Measurements from ENCODE around the gene ENTPD5. TPM values are rescaled to one million over a fixed set of nuclear protein-coding genes. Genes with fewer than 3 reads are reported as not detected.

ENTPD5 gene
- total and polyA plus RNA-seq, 2 donors from 2014 or later = 24.7 to 28.3 TPM

DNA sequence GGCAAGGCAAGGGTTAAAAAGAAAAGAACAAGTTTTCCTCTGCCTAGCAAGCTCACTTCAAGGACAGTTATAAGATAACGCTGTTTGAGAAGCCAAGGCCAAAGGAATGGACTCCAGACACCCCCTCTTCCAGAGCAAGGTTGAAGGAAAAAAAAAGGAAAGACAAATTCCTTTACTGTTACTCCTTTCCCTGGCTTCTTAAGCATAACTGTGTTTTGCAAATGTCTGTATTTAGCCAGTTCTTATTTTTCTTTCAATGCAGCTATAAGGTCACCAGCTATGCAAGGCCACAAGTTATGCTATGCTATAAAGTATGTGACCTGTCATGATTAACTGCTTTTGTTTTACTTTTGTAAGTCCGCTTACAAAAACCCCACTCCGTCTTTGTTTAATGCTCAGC, 105.8 kb downstream of the ENTPD5 start:
- TF ChIP-seq, protein P1, sequence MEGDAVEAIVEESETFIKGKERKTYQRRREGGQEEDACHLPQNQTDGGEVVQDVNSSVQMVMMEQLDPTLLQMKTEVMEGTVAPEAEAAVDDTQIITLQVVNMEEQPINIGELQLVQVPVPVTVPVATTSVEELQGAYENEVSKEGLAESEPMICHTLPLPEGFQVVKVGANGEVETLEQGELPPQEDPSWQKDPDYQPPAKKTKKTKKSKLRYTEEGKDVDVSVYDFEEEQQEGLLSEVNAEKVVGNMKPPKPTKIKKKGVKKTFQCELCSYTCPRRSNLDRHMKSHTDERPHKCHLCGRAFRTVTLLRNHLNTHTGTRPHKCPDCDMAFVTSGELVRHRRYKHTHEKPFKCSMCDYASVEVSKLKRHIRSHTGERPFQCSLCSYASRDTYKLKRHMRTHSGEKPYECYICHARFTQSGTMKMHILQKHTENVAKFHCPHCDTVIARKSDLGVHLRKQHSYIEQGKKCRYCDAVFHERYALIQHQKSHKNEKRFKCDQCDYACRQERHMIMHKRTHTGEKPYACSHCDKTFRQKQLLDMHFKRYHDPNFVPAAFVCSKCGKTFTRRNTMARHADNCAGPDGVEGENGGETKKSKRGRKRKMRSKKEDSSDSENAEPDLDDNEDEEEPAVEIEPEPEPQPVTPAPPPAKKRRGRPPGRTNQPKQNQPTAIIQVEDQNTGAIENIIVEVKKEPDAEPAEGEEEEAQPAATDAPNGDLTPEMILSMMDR (IDR thresholded peaks at IDR 0.05; ENCODE audit: borderline replicate concordance, extremely low read depth, insufficient read depth) = no peak
- H3K27me3 ChIP-seq (ENCODE audit: control insufficient read depth, insufficient read depth, low read length) = no peaks in the 10 kb centered on the region
- H3K36me3 ChIP-seq (ENCODE audit: control insufficient read depth in 2 of 3, insufficient read depth in 3 of 3, low read length in 3 of 3) = peaks cover 3 to 21% (median 16%) of the 10 kb centered on the region in 3 donors
- DNase-seq = no peak
- intact Hi-C loops (cut with DNase I) = no loop called here
- H3K4me1 ChIP-seq (ENCODE audit: control insufficient read depth in 2 of 3, insufficient read depth in 2 of 3, low read depth in 1 of 3, low read length in 3 of 3) = no peaks in the 10 kb centered on the region
- H3K9me3 ChIP-seq (ENCODE audit: control insufficient read depth in 2 of 3, insufficient read depth in 1 of 3, low read length in 3 of 3) = no peaks in the 10 kb centered on the region
- no peak overlapping the region for H3K4me3 ChIP-seq (ENCODE audit: low read length in 3 of 3)
- FAIRE-seq = no peak
- H3K27ac ChIP-seq (ENCODE audit: low read depth in 2 of 2, low read length in 2 of 2) = no peak overlapping the region
- H3K9ac ChIP-seq (ENCODE audit: low read length in 3 of 3) = no peak overlapping the region

DNA sequence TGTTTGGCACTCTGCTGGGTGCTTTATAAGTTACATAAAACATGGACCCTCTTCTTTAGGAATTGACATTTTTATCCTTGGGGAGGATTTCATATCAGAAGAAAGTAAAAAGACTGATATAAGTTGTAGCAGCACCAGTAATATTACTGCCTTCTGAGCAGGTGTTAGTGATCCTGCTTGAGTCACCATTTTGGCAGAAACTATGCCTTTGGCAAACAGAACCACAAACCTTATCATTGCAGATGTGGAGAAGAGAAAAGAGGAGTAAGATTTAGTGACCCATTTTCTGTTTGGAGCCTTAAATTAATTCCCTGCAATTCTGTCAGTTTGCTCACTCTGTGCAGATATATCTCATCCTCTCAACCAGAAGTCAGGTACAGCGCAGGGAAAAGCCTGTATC, 109.4 kb downstream of the ENTPD5 start:
- FAIRE-seq (no peak), DNase-seq (no peak)
- no peaks in the 10 kb centered on the region for H3K27me3 ChIP-seq (ENCODE audit: control insufficient read depth, insufficient read depth, low read length)
- H3K4me1 ChIP-seq (ENCODE audit: control insufficient read depth in 2 of 3, insufficient read depth in 2 of 3, low read depth in 1 of 3, low read length in 3 of 3) = no peaks in the 10 kb centered on the region
- H3K27ac ChIP-seq (ENCODE audit: low read depth in 2 of 2, low read length in 2 of 2) = no peak overlapping the region
- H3K9ac ChIP-seq (ENCODE audit: low read length in 3 of 3) = no peak overlapping the region
- TF ChIP-seq, protein P1 (IDR thresholded peaks at IDR 0.05; ENCODE audit: borderline replicate concordance, extremely low read depth, insufficient read depth) = no peak
- H3K4me3 ChIP-seq (ENCODE audit: low read length in 3 of 3) = no peak overlapping the region
- peaks cover 9 to 41% (median 22%) of the 10 kb centered on the region in 3 donors for H3K36me3 ChIP-seq (ENCODE audit: control insufficient read depth in 2 of 3, insufficient read depth in 3 of 3, low read length in 3 of 3)
- no peaks in the 10 kb centered on the region for H3K9me3 ChIP-seq (ENCODE audit: control insufficient read depth in 2 of 3, insufficient read depth in 1 of 3, low read length in 3 of 3)
- intact Hi-C loops (cut with DNase I) = no loop called here

Other genes starting within 250 kb of the ENTPD5 start
- 20.5 TPM for gene PTGR2, start 167.5 kb downstream of the ENTPD5 start, total RNA-seq
- gene PTGR2, start 167.5 kb downstream of the ENTPD5 start, polyA plus RNA-seq (ENCODE audit: insufficient read depth, low read depth, low replicate concordance) = 24.4 TPM
- gene ZNF410, start 132.4 kb downstream of the ENTPD5 start, total RNA-seq = 43.2 TPM
- 35.8 TPM for gene ZNF410, start 132.4 kb downstream of the ENTPD5 start, polyA plus RNA-seq (ENCODE audit: insufficient read depth, low read depth, low replicate concordance)
- gene FAM161B, start 69.2 kb downstream of the ENTPD5 start, total RNA-seq = 8.2 TPM
- gene FAM161B, start 69.2 kb downstream of the ENTPD5 start, polyA plus RNA-seq (ENCODE audit: insufficient read depth, low read depth, low replicate concordance) = 3.2 TPM
- gene COQ6, start 69.0 kb downstream of the ENTPD5 start, total RNA-seq = 24.6 TPM
- gene COQ6, start 69.0 kb downstream of the ENTPD5 start, polyA plus RNA-seq (ENCODE audit: insufficient read depth, low read depth, low replicate concordance) = 40.8 TPM
- gene BBOF1, start 61 bp upstream of the ENTPD5 start, total RNA-seq = 14.6 TPM
- 7.6 TPM for gene BBOF1, start 61 bp upstream of the ENTPD5 start, polyA plus RNA-seq (ENCODE audit: insufficient read depth, low read depth, low replicate concordance)
- gene ALDH6A1, start 65.2 kb upstream of the ENTPD5 start, total RNA-seq = 34.1 TPM
- 102 TPM for gene ALDH6A1, start 65.2 kb upstream of the ENTPD5 start, polyA plus RNA-seq (ENCODE audit: insufficient read depth, low read depth, low replicate concordance)
- 8.5 TPM for gene LIN52, start 65.7 kb upstream of the ENTPD5 start, total RNA-seq
- 13.3 TPM for gene LIN52, start 65.7 kb upstream of the ENTPD5 start, polyA plus RNA-seq (ENCODE audit: insufficient read depth, low read depth, low replicate concordance)
- not detected for gene VSX2, start 220.2 kb upstream of the ENTPD5 start, total RNA-seq
- not detected for gene VSX2, start 220.2 kb upstream of the ENTPD5 start, polyA plus RNA-seq (ENCODE audit: insufficient read depth, low read depth, low replicate concordance)

Data from kidney (tissue), 14 donors.